WTC11 (cell line): ENCODE measurements around the gene NCKAP5. TPM values are rescaled to one million over a fixed set of nuclear protein-coding genes. Genes with fewer than 3 reads are reported as not detected.

Experiments used
- ATAC-seq: fragments of 200-7000 bp; cut with Tn5 transposase; 2 replicates; pipeline ENCODE4 v1.10.0; 2021; ENCODE audit warnings: mild to moderate bottlenecking, moderate library complexity
- CTCF ChIA-PET: fragments of 300-600 bp; sonication (Branson Sonifier 250); formaldehyde crosslinking; loops from one replicate; lab custom pipeline; 2021; ENCODE audit warnings: antibody characterized with exemption; lab: Charles Lee
- POLR2A ChIA-PET: fragments of 350-600 bp; sonication (Branson Sonifier 250); formaldehyde crosslinking; loops from one replicate; lab custom pipeline; 2021; ENCODE audit warnings: antibody characterized with exemption; lab: Charles Lee
- DNase-seq: peaks from one replicate; pipeline ENCODE4 v3.0.0; 2021; ENCODE audit warnings: low spot score
- H3K27ac Mint-ChIP-seq: 2 replicates; pipeline ENCODE4 v1.8.0; 2021; ENCODE audit warnings: mixed read lengths
- H3K27me3 Mint-ChIP-seq: 2 replicates; pipeline ENCODE4 v1.8.0; 2021; ENCODE audit warnings: low read depth, mild to moderate bottlenecking, moderate library complexity, mixed read lengths
- H3K36me3 Mint-ChIP-seq: 2 replicates; pipeline ENCODE4 v1.8.0; 2021; ENCODE audit warnings: mixed read lengths
- H3K4me1 Mint-ChIP-seq: 2 replicates; pipeline ENCODE4 v1.8.0; 2022; ENCODE audit warnings: mixed read lengths
- H3K4me3 Mint-ChIP-seq: 2 replicates; pipeline ENCODE4 v1.8.0; 2021; ENCODE audit warnings: mild to moderate bottlenecking, moderate library complexity, mixed read lengths
- H3K9me3 Mint-ChIP-seq: 2 replicates; pipeline ENCODE4 v1.8.0; 2021; ENCODE audit warnings: mixed read lengths
- ATF3 ChIP-seq: sonication (generic); formaldehyde crosslinking; conservative IDR thresholded peaks from 2 replicates; pipeline ENCODE4 v1.8.1; 2022; ENCODE audit warnings: mild to moderate bottlenecking, missing genetic modification reagents
- CREM ChIP-seq: sonication (generic); formaldehyde crosslinking; IDR thresholded peaks from 2 replicates; pipeline ENCODE4 v1.8.1; 2022; ENCODE audit warnings: mild to moderate bottlenecking, missing genetic modification reagents, moderate library complexity
- CTCF ChIP-seq: fragments of 200-600 bp; IDR thresholded peaks from 2 replicates; pipeline ENCODE4 v1.8.0; 2022; ENCODE audit warnings: antibody characterized with exemption
- FOXP1 ChIP-seq: sonication (generic); formaldehyde crosslinking; IDR thresholded peaks from 2 replicates; pipeline ENCODE4 v1.8.0; 2022; ENCODE audit warnings: missing genetic modification reagents, mild to moderate bottlenecking, moderate library complexity, borderline replicate concordance
- HMGXB4 ChIP-seq: sonication (generic); formaldehyde crosslinking; IDR thresholded peaks from 2 replicates; pipeline ENCODE4 v1.8.1; 2023; ENCODE audit warnings: mild to moderate bottlenecking, moderate library complexity, missing genetic modification reagents
- NFE2L1 ChIP-seq: sonication (generic); formaldehyde crosslinking; IDR thresholded peaks from 2 replicates; pipeline ENCODE4 v1.8.1; 2023; ENCODE audit warnings: missing genetic modification reagents
- NR2C2 ChIP-seq: sonication (generic); formaldehyde crosslinking; IDR thresholded peaks from 2 replicates; pipeline ENCODE4 v1.8.0; 2022; ENCODE audit warnings: mild to moderate bottlenecking, missing genetic modification reagents
- NR3C1 ChIP-seq: sonication (generic); formaldehyde crosslinking; conservative IDR thresholded peaks from 2 replicates; pipeline ENCODE4 v1.8.1; 2023; ENCODE audit warnings: low read depth, mild to moderate bottlenecking, missing genetic modification reagents
- PRDM15 ChIP-seq: sonication (generic); formaldehyde crosslinking; IDR thresholded peaks from 2 replicates; pipeline ENCODE4 v1.8.0; 2022; ENCODE audit warnings: missing genetic modification reagents
- RELA ChIP-seq: sonication (generic); formaldehyde crosslinking; IDR thresholded peaks from 2 replicates; pipeline ENCODE4 v1.8.1; 2022; ENCODE audit warnings: missing genetic modification reagents, mild to moderate bottlenecking, borderline replicate concordance
- RORB ChIP-seq: fragments of 250-450 bp; sonication (Bioruptor Pico); IDR thresholded peaks from 2 replicates; pipeline ENCODE4 v1.9.0; 2021; ENCODE audit warnings: mild to moderate bottlenecking
- TEAD4 ChIP-seq: sonication (generic); formaldehyde crosslinking; IDR thresholded peaks from 2 replicates; pipeline ENCODE4 v1.8.0; 2022; ENCODE audit warnings: mild to moderate bottlenecking, missing genetic modification reagents
- TP53 ChIP-seq: sonication (generic); formaldehyde crosslinking; IDR thresholded peaks from 2 replicates; pipeline ENCODE4 v1.8.1; 2023; ENCODE audit warnings: mild to moderate bottlenecking, missing genetic modification reagents
- ZBTB21 ChIP-seq: sonication (generic); formaldehyde crosslinking; IDR thresholded peaks from 2 replicates; pipeline ENCODE4 v1.8.1; 2023; ENCODE audit warnings: mild to moderate bottlenecking, missing genetic modification reagents, borderline replicate concordance
- ZNF138 ChIP-seq: sonication (generic); formaldehyde crosslinking; conservative IDR thresholded peaks from 2 replicates; pipeline ENCODE4 v1.8.1; 2022; ENCODE audit warnings: mild to moderate bottlenecking, moderate library complexity, missing genetic modification reagents
- ZNF232 ChIP-seq: sonication (generic); formaldehyde crosslinking; IDR thresholded peaks from 2 replicates; pipeline ENCODE4 v1.8.0; 2022; ENCODE audit warnings: mild to moderate bottlenecking, missing genetic modification reagents
- ZNF263 ChIP-seq: sonication (generic); formaldehyde crosslinking; IDR thresholded peaks from 2 replicates; pipeline ENCODE4 v1.8.1; 2022; ENCODE audit warnings: low read depth, mild to moderate bottlenecking, moderate library complexity, missing genetic modification reagents
- ZNF416 ChIP-seq: fragments of 250-450 bp; sonication (Bioruptor Pico); IDR thresholded peaks from 2 replicates; pipeline ENCODE4 v1.9.0; 2021; ENCODE audit warnings: mild to moderate bottlenecking, inconsistent platforms
- ZSCAN18 ChIP-seq: fragments of 250-450 bp; sonication (Bioruptor Pico); IDR thresholded peaks from 2 replicates; pipeline ENCODE4 v2.1.2; 2022; ENCODE audit warnings: mild to moderate bottlenecking, moderate library complexity
- total RNA-seq: library from RNA; stranded (reverse); gene quantifications from 3 replicates; pipeline ENCODE4 v1.2.3, GENCODE V29; 2021

Gene NCKAP5
- total RNA-seq, 1 experiment from 2014 or later = 0.55 TPM

GRCh38 chr2:133517876-133518275 lies 50.4 kb downstream of the NCKAP5 start:
- peaks cover 33% of the 10 kb centered on the region for H3K27me3 Mint-ChIP-seq
- ChIA-PET POLR2A (no interaction called here), CTCF (interaction anchor here (3.4 kb wide), 1 partner anchor 262 kb away, joined by 46 read pairs; no protein-coding TSS in a partner anchor)
- H3K4me3 Mint-ChIP-seq = no peak overlapping the region
- TF ChIP-seq ZBTB21 (no peak), ZNF416 (no peak), ZNF263 (no peak), CREM (CRISPR knock-in tag) (no peak), RORB (CRISPR knock-in tag) (no peak), ZNF138 (CRISPR knock-in tag) (no peak), NFE2L1 (CRISPR knock-in tag) (no peak), TEAD4 (CRISPR knock-in tag) (no peak), ZNF232 (no peak), NR2C2 (CRISPR knock-in tag) (no peak), RELA (CRISPR knock-in tag) (no peak), HMGXB4 (CRISPR knock-in tag) (no peak), FOXP1 (CRISPR knock-in tag) (no peak), TP53 (CRISPR knock-in tag) (no peak), ZSCAN18 (no peak), ATF3 (no peak), PRDM15 (CRISPR knock-in tag) (no peak), CTCF (no peak), NR3C1 (no peak)
- TF ChIP-seq, all 79 proteins: peak for 0
- Mint-ChIP-seq H3K4me1 (peaks cover under 1% of the 10 kb centered on the region), H3K9me3 (no peaks in the 10 kb centered on the region), H3K27ac (no peak overlapping the region), H3K36me3 (no peaks in the 10 kb centered on the region)
- DNase-seq (no peak), ATAC-seq (no peak)
